Parathyroid adenoma (tissue), 2 donors: ENCODE data around the gene SPG7.

Experiments
- H2AFZ ChIP-seq: fragments of 300-600 bp; sonication (generic); one replicate; pipeline ENCODE4 v1.7.0; 2017; ENCODE audit warnings: antibody characterized with exemption, mild to moderate bottlenecking
- H3K27ac ChIP-seq: fragments of 300-600 bp; sonication (generic); one replicate; pipeline ENCODE4 v1.7.0; 2017
- H3K27me3 ChIP-seq: fragments of 300-600 bp; sonication (generic); one replicate; pipeline ENCODE4 v1.7.0; 2017; ENCODE audit warnings: low read length; ENCODE audit not compliant: control insufficient read depth, insufficient read depth
- H3K36me3 ChIP-seq: fragments of 300-600 bp; sonication (generic); one replicate; pipeline ENCODE4 v1.7.0; 2017; ENCODE audit warnings: low read length; ENCODE audit not compliant: control insufficient read depth, insufficient read depth
- H3K4me1 ChIP-seq: fragments of 300-600 bp; sonication (generic); one replicate; pipeline ENCODE4 v1.7.0; 2017; ENCODE audit warnings: control low read depth
- H3K4me2 ChIP-seq: fragments of 300-600 bp; sonication (generic); one replicate; pipeline ENCODE4 v1.7.0; 2017; ENCODE audit warnings: low read length
- H3K4me3 ChIP-seq: fragments of 300-600 bp; sonication (generic); one replicate; pipeline ENCODE4 v1.7.0; 2017; ENCODE audit warnings: low read depth, low read length
- H3K79me2 ChIP-seq: fragments of 300-600 bp; sonication (generic); one replicate; pipeline ENCODE4 v1.7.0; 2017; ENCODE audit warnings: control low read depth
- H3K9ac ChIP-seq: fragments of 300-600 bp; sonication (generic); one replicate; pipeline ENCODE4 v1.7.0; 2017; ENCODE audit warnings: mild to moderate bottlenecking
- H3K9me3 ChIP-seq: fragments of 300-600 bp; sonication (generic); one replicate; pipeline ENCODE4 v1.7.0; 2017; ENCODE audit warnings: low read length; ENCODE audit not compliant: control insufficient read depth
- CTCF ChIP-seq: fragments of 300-600 bp; sonication (generic); IDR thresholded peaks from one replicate; pipeline ENCODE4 v1.7.0; 2017; ENCODE audit warnings: antibody characterized with exemption, mild to moderate bottlenecking
- donor health status: primary hyperparathyroidism.

SPG7 gene

DNA sequence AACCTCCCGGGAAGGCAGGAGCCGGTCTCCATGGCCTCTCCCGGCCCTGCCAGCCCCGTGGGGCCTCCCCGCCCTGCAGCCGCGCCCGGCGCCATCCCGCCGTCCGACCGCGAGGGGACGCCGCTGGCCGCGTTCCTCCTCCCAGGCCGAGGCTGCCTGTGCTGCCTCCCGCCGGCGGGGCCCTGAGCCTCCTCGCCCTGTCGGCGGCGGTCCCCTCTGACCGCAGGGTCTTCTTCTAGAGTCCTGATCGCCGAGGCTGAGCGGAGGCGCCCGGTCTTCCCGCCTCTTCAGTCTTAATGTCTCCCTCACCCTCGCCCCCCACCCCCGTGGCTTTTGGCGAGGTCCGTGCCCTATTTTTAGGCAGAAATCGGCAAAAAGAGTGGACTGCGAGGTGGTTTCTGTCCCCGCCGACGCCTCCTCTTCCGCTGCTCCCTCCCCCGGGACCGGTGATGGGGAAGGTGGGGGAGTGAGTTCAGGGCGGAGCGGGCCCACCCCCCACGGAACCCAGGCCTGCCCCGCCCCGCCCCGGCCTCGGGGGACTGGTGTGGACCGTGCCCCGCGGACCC lies 66.6 kb downstream of the SPG7 start:
- peak overlapping the region; percentile 60 for H2AFZ ChIP-seq
- no peaks in the 10 kb centered on the region for H3K79me2 ChIP-seq
- no peaks in the 10 kb centered on the region for H3K36me3 ChIP-seq
- no peak overlapping the region for H3K9ac ChIP-seq
- peak overlapping the region; percentile 44 for H3K4me2 ChIP-seq
- peak overlapping the region; percentile 20 for H3K4me3 ChIP-seq
- H3K9me3 ChIP-seq = no peaks in the 10 kb centered on the region
- no peaks in the 10 kb centered on the region for H3K27me3 ChIP-seq
- TF ChIP-seq CTCF = peak; percentile 19
- H3K27ac ChIP-seq = no peak overlapping the region
- H3K4me1 ChIP-seq = peaks cover 16% of the 10 kb centered on the region

DNA sequence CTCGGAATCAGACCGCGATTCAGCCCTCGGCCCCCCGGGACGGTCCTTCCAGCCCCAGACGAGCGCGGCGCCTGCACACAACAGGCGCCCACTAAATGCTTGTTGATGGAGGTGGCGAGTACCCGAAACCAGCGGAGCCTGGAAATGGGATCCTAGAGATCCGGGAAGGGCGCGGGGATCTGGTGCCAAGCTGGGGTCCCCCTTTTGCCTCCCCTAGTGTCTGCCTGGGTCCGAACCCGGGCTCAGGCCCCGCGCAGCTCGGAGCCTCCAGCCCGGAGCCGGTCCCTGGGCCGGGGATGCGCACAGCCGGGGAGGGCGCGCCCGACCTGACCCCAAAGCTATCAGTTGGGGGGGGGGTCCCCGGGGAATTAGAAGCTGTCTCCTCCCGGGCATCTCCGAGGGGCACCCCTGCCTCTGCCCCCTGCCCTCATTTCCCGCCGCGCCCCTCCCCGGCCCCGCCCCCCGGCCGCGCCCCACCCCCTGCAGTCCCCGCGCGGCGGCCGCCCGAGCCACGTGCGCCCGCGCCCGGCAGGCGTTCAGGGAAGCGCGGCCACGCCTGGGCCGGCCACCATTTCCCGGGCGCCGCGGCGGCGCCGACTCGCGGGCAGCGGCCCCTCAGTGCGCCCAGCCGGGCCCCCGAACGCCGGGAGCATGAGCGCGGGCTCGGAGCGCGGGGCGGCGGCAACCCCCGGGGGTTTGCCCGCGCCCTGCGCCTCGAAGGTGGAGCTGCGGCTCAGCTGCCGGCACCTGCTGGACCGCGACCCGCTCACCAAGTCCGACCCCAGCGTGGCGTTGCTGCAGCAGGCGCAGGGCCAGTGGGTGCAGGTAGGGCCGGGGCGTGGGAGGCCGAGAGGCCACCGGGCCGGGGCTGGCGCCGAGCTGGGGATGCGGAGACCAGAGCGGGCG lies 67.3 kb downstream of the SPG7 start, which contains the start of gene CPNE7:
CPNE7 (plus strand) TSS at position 512 of the 906 bp plus-strand sequence; CDS start at position 652, 140 bp downstream.
- Histone ChIP-seq H3K4me3 (peak within 1 kb of the TSS; percentile 37), H3K9ac (no peak within 1 kb of the TSS), H3K9me3 (no peaks in the 10 kb centered on the region), H3K36me3 (no peaks in the 10 kb centered on the region), H3K27me3 (no peaks in the 10 kb centered on the region), H2AFZ (peak within 1 kb of the TSS; percentile 60), H3K4me1 (peaks cover 16% of the 10 kb centered on the region), H3K4me2 (peak within 1 kb of the TSS; percentile 73), H3K27ac (no peak within 1 kb of the TSS), H3K79me2 (no peaks in the 10 kb centered on the region)
- TF ChIP-seq CTCF = no peak

GRCh38 chr16:89576153-89577054 lies 68.2 kb downstream of the SPG7 start:
- Histone ChIP-seq H3K4me3 (peak overlapping the region; percentile 37), H2AFZ (no peak overlapping the region), H3K36me3 (no peaks in the 10 kb centered on the region), H3K79me2 (no peaks in the 10 kb centered on the region), H3K4me1 (peaks cover 16% of the 10 kb centered on the region), H3K9me3 (no peaks in the 10 kb centered on the region), H3K27me3 (no peaks in the 10 kb centered on the region), H3K9ac (no peak overlapping the region), H3K27ac (no peak overlapping the region), H3K4me2 (peak overlapping the region; percentile 73)
- TF ChIP-seq CTCF = no peak

GRCh38 chr16:89577055-89577759 lies 69.0 kb downstream of the SPG7 start:
- H3K36me3 ChIP-seq = no peaks in the 10 kb centered on the region
- H3K4me2 ChIP-seq = no peak overlapping the region
- H3K9me3 ChIP-seq = no peaks in the 10 kb centered on the region
- no peak overlapping the region for H3K27ac ChIP-seq
- no peaks in the 10 kb centered on the region for H3K27me3 ChIP-seq
- peaks cover 9% of the 10 kb centered on the region for H3K4me1 ChIP-seq
- H3K4me3 ChIP-seq = no peak overlapping the region
- H3K79me2 ChIP-seq = no peaks in the 10 kb centered on the region
- no peak overlapping the region for H2AFZ ChIP-seq
- H3K9ac ChIP-seq = no peak overlapping the region
- TF ChIP-seq CTCF = no peak
